ENCODE measurements around the gene HIGD1A.

Gene HIGD1A

GRCh38 chr3:42756681-42757213, 47.5 kb downstream of the HIGD1A start:
- H3K4me3 ChIP-seq (ENCODE audit: low read length) = no peak overlapping the region
- H4K20me1 ChIP-seq (ENCODE audit: control insufficient read depth, insufficient read depth, low read depth, low read length) = no peaks in the 10 kb centered on the region
- H3K36me3 ChIP-seq (ENCODE audit: control insufficient read depth, low read length) = no peaks in the 10 kb centered on the region
- peaks cover 4% of the 10 kb centered on the region; the same call in 1 of the 2 replicates for H3K27me3 ChIP-seq (ENCODE audit: control insufficient read depth, low read length)
- no peaks in the 10 kb centered on the region for H3K9me3 ChIP-seq (ENCODE audit: control insufficient read depth, insufficient read depth, low read length)
- no peak for TF ChIP-seq EZH2phosphoT487 (IDR thresholded peaks at IDR 0.05; ENCODE audit: borderline replicate concordance, low read length)
- no peak for TF ChIP-seq CTCF (IDR thresholded peaks at IDR 0.05; ENCODE audit: low read depth, low read length, poor library complexity, severe bottlenecking)
- H3K79me2 ChIP-seq (ENCODE audit: control insufficient read depth, low read length) = no peaks in the 10 kb centered on the region
- no peaks in the 10 kb centered on the region for H3K9me2 ChIP-seq (replicated peaks; ENCODE audit: control insufficient read depth, low read length)
- no peaks in the 10 kb centered on the region for H3F3A ChIP-seq (ENCODE audit: control insufficient read depth, insufficient read depth)
- no peaks in the 10 kb centered on the region for H3K4me1 ChIP-seq (ENCODE audit: control insufficient read depth, low read length)
- no peak overlapping the region for H3K4me2 ChIP-seq (ENCODE audit: low read length)
- no peak overlapping the region for H3K27ac ChIP-seq (ENCODE audit: low read depth, low read length)

- Histone ChIP-seq H3K4me3 (ENCODE audit: low read length) (no peak overlapping the region), H3K9me2 (replicated peaks; ENCODE audit: control insufficient read depth, low read length) (no peaks in the 10 kb centered on the region), H3K27me3 (ENCODE audit: control insufficient read depth, low read length) (peaks cover 4% of the 10 kb centered on the region; the same call in 1 of the 2 replicates), H3K27ac (ENCODE audit: low read depth, low read length) (no peak overlapping the region), H3K36me3 (ENCODE audit: control insufficient read depth, low read length) (no peaks in the 10 kb centered on the region), H3K79me2 (ENCODE audit: control insufficient read depth, low read length) (no peaks in the 10 kb centered on the region), H3K4me2 (ENCODE audit: low read length) (no peak overlapping the region), H3F3A (ENCODE audit: control insufficient read depth, insufficient read depth) (no peaks in the 10 kb centered on the region), H3K4me1 (ENCODE audit: control insufficient read depth, low read length) (no peaks in the 10 kb centered on the region), H3K9me3 (ENCODE audit: control insufficient read depth, insufficient read depth, low read length) (no peaks in the 10 kb centered on the region), H4K20me1 (ENCODE audit: control insufficient read depth, insufficient read depth, low read depth, low read length) (no peaks in the 10 kb centered on the region)
- TF ChIP-seq CTCF (IDR thresholded peaks at IDR 0.05; ENCODE audit: low read depth, low read length, poor library complexity, severe bottlenecking) = peak; percentile 54
- TF ChIP-seq EZH2phosphoT487 (IDR thresholded peaks at IDR 0.05; ENCODE audit: borderline replicate concordance, low read length) = no peak
These were observed 48.4 kb downstream of the HIGD1A start for GRCh38 chr3:42755681-42756578.

- Histone ChIP-seq H3K9me3 (ENCODE audit: control insufficient read depth, insufficient read depth, low read length) (no peaks in the 10 kb centered on the region), H3K4me2 (ENCODE audit: low read length) (no peak overlapping the region), H3K9me2 (replicated peaks; ENCODE audit: control insufficient read depth, low read length) (no peaks in the 10 kb centered on the region), H3K36me3 (ENCODE audit: control insufficient read depth, low read length) (no peaks in the 10 kb centered on the region), H3K27ac (ENCODE audit: low read depth, low read length) (no peak overlapping the region), H4K20me1 (ENCODE audit: control insufficient read depth, insufficient read depth, low read depth, low read length) (no peaks in the 10 kb centered on the region), H3K4me1 (ENCODE audit: control insufficient read depth, low read length) (no peaks in the 10 kb centered on the region), H3K27me3 (ENCODE audit: control insufficient read depth, low read length) (peaks cover 4% of the 10 kb centered on the region; the same call in 1 of the 2 replicates), H3K79me2 (ENCODE audit: control insufficient read depth, low read length) (no peaks in the 10 kb centered on the region), H3F3A (ENCODE audit: control insufficient read depth, insufficient read depth) (no peaks in the 10 kb centered on the region), H3K4me3 (ENCODE audit: low read length) (no peak overlapping the region)
- TF ChIP-seq EZH2phosphoT487 (IDR thresholded peaks at IDR 0.05; ENCODE audit: borderline replicate concordance, low read length) = no peak
- no peak for TF ChIP-seq CTCF (IDR thresholded peaks at IDR 0.05; ENCODE audit: low read depth, low read length, poor library complexity, severe bottlenecking)
These were observed 50.5 kb downstream of the HIGD1A start for GRCh38 chr3:42753757-42754156.
